Measurements from ENCODE around the gene NCOA5.
"Not testable (repeated sequence)": the region's sequence is repeated elsewhere in the genome, so short reads cannot be mapped to it uniquely, and the experiment has no call there.

NCOA5 gene

DNA sequence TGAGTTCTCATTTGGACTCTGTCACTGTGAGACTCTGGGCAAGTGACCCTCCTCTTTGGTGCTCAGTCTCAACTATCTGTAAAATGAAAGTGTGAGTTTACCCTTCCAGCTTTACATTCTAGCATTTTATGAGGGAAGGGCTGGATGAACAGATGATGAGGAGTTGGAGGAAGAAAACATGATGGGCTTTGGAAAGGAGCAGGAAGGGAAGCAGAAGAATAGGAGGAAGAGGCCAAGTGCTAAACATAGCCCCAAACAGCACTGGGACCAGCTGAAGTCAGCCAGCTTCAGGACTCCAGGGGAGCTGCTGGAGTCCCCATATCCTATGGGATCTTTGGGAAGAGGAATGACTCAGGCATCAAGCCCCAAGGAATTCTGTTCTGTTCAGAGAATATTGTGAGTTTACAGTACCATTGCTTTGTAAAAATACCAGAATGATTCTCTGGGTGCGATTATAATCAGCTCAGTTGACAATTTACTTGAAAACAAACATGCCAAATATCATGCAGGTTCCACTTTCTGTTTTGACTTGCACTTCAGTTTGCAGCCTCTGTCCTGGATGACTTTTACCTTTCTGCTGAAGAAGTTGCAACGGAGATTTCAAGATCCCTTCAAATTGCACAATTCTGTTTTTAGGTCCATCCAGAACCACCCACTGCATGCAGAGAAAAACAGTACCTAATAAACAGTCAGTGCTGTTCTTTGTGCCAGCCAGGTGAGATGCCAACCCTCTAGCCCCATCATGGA, 31.6 kb upstream of the NCOA5 start:
- no peak for DNase-seq (ENCODE audit: low read depth in 1 of 2, low spot score in 1 of 2)

- no peak for DNase-seq (ENCODE audit: low read depth in 1 of 2, low spot score in 1 of 2)
Observed at GRCh38 chr20:46120136-46120535, 30.4 kb upstream of the NCOA5 start.

GRCh38 chr20:46119547-46119946, 29.8 kb upstream of the NCOA5 start:
- no peak for DNase-seq (ENCODE audit: low read depth in 1 of 2, low spot score in 1 of 2)

DNA sequence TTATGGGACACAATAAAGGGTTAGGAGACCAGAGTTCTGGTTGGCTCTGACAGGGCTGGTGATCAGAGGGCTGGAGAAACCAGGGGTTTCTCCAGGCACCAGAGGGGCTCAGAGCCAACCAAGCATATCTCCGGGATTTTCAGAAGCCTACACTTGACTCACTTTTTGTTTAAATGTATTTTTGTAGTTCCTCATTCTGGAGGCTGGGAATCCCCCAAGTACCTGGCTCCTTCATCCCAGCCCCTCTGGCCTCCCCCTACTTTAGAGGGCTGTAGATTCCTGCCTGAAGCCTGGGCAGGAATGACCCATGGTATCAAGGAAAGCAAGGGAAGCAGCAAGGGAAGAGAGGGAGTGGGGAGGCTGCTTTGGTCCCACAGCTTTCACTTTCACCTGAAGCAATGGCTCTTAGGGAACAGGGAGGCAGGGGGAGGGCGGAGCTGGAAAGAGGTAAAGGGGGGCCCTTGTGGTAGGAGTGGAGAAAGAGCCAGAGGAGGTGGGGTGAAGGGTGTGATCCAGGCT, 29.3 kb upstream of the NCOA5 start:
- no peak for DNase-seq (ENCODE audit: low read depth in 1 of 2, low spot score in 1 of 2)

- DNase-seq (ENCODE audit: low read depth in 1 of 2, low spot score in 1 of 2), result no peak
Observed at GRCh38 chr20:46118481-46119020, 28.8 kb upstream of the NCOA5 start.

DNA sequence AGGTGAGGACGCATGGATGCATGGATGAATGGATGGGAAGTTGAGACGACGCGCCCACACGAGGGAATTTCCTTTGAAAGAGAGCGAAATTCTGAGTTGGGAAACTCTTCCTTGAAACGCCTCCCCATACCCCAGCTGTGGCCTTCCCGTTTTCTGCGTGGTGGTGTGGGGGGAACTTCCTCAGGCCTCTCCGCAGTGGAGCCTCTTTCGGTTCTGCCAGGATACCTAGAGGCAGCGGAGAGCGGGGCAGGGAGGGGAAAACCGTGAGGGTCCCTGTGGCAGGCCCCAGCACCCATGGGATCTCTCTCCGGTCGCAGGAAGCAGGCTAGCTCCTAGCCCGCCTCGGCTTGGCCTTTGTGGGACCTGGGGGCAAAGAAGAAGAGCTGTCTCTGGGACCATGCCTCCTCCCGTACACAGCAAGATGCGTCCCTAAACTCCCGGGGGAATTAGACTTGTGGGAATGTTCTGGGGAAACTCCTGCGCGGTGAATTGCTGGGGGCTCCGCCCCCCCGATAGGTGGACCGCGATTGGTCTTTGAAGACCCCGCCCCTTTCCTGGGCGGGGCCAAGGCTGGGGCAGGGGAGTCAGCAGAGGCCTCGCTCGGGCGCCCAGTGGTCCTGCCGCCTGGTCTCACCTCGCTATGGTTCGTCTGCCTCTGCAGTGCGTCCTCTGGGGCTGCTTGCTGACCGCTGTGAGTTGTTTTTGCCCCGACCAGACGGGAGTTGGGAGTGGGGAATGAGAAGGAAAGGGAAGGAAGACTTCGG, 28.1 kb upstream of the NCOA5 start, which contains the start of gene CD40:
Gene CD40, plus strand, starts transcription at position 611 of the 764 bp plus-strand sequence. Its CDS starts 30 bp downstream, at position 641.
- DNase-seq (ENCODE audit: low read depth in 1 of 2, low spot score in 1 of 2), result peak; percentile 40 to 63

DNA sequence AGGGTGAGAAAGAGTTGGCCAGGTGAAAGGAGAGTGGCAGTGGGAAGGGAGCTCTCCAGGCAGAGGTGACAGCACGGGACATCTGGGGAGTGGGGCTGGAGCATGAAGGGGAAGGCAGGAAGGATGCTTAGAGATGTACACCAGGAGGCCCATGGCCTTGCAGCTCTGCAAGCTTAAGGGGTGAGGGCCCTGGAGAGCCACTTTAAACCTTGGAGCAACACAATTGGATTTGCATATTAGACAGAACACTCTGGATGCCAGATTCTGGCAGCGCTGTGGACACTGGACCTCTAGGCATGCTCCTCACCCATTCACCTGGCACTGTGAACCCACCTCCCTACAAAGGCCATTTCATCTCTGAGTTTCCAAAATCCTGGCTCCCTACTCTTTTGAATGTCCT, 24.7 kb upstream of the NCOA5 start:
- no peak for DNase-seq (ENCODE audit: low read depth in 1 of 2, low spot score in 1 of 2)

DNA sequence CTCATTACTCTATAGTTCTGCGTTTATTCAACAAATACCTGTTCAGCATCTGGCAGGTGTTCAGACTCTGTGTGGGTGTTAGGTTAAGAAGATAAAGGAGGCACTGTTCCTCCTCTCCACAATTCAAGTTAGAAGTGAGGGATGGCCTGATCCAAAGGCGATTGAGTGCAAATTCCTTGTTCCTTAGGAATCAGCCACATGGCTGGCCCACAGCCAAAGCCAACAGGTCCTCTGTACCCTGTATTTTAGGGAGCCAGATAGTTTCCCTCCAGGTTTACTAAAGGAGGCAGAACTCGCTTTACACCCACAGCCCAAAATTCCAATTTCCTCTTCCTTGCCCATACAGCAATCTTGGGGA, 23.3 kb upstream of the NCOA5 start:
- no peak for DNase-seq (ENCODE audit: low read depth in 1 of 2, low spot score in 1 of 2)

GRCh38 chr20:46112430-46113112, 22.8 kb upstream of the NCOA5 start:
- DNase-seq (ENCODE audit: low read depth in 1 of 2, low spot score in 1 of 2), result no peak

DNA sequence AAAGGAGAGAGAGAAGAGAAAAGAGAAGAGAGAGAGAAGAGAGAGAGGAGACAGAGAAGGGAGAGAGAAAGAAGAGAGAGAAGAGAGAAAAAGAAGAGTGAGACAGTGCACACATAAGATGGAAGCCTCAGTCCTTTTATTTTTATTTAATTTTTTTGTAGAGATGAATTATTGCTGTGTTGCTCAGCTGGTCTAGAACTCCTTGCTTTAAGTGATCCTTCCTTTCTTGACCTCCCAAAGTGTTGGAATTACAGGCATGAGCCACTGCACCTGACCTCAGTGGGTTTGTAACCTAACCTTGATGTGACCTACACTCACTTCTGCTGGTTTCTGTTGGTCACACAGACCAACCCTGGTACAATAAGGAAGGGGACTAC, 22.1 kb upstream of the NCOA5 start:
- no peak for DNase-seq (ENCODE audit: low read depth in 1 of 2, low spot score in 1 of 2)

GRCh38 chr20:46111028-46111835, 21.5 kb upstream of the NCOA5 start:
- DNase-seq (ENCODE audit: low read depth in 1 of 2, low spot score in 1 of 2), result no peak

GRCh38 chr20:46108976-46109375, 19.2 kb upstream of the NCOA5 start:
- no peak for DNase-seq (ENCODE audit: low read depth in 1 of 2, low spot score in 1 of 2)

DNA sequence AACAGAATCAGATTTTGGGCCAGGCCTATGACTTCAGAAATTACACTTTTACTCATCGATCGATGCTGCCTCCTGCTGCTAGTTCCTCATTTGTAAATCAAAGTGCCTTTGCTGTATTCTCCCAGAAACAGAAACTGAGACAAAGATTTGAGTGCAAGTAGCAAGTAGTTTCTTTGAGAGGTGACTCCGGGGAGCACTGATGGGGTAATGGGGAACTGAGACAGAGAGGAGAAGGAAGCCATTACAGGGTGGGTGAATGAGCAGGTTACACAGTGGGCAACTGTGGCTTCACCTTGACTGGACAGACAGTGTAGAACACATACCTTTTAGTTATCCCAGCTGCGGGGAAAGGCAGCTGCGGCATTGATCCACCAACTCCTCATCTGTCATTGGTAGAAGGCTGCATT, 18.7 kb upstream of the NCOA5 start:
- DNase-seq (ENCODE audit: low read depth in 1 of 2, low spot score in 1 of 2), result no peak

- no peak for DNase-seq (ENCODE audit: low read depth in 1 of 2, low spot score in 1 of 2)
Observed at GRCh38 chr20:46107061-46107460, 17.3 kb upstream of the NCOA5 start.

DNA sequence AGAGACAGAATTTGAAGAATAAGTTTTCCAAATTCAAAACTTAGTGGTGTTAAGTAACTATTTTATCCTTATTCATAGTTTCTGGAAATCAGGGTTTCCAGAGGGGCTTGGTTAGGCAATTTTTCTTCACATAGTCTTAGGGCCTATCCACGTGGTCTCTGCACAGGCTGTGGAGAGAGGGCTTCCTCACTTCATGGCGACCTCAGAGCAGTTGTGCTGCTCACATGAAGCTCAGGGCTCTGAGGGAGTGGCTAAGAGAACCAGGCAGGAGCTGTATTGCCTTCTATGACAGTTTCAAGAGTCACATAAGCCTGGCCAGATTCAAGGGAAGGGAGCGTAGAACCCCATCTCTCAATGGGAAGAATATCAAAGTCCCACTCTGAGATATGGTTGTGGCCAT, 14.5 kb upstream of the NCOA5 start:
- no peak for DNase-seq (ENCODE audit: low read depth in 1 of 2, low spot score in 1 of 2)

GRCh38 chr20:46102940-46103339, 13.2 kb upstream of the NCOA5 start:
- no peak for DNase-seq (ENCODE audit: low read depth in 1 of 2, low spot score in 1 of 2)

GRCh38 chr20:46101957-46102356, 12.2 kb upstream of the NCOA5 start:
- DNase-seq (ENCODE audit: low read depth in 1 of 2, low spot score in 1 of 2), result no peak

DNA sequence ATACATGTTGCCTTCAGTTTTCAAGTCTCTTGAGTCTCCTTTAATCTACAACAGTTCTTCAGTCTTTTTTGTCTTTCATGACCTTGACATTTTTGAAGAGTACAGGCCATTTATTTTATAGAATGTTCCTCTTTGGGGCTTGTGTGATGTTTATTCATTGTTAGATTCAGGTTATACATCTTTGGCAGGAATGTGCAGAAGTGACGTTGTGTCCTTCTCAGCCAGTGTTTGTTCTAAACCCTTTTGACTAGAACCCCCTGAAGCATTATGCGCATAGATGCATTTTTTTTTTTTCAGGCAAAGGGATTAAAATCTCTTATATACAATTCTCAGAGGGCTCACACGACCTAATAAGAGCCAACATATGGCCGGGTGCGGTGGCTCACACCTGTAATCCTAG, 11.2 kb upstream of the NCOA5 start:
- no peak for DNase-seq (ENCODE audit: low read depth in 1 of 2, low spot score in 1 of 2)

DNA sequence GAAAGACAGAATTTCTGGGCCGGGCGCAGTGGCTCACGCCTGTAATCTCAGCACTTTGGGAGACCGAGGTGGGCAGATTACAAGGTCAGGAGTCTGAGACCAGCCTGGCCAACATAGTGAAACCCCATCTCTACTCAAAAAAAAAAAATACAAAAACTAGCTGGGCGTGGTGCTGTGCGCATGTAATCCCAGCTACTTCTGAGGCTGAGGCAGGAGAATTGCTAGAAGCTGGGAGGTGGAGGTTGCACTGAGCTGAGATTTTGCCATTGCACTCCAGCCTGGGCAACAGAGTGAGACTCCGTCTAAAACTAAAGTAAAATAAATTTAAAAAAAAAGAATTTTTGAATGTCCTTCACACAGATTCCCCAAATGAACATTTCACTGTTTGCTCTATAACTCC, 10.7 kb upstream of the NCOA5 start:
- DNase-seq (ENCODE audit: low read depth in 1 of 2, low spot score in 1 of 2), result not testable (repeated sequence)

GRCh38 chr20:46099491-46100287, 9.9 kb upstream of the NCOA5 start:
- DNase-seq (ENCODE audit: low read depth in 1 of 2, low spot score in 1 of 2), result no peak
